CD4-positive, alpha-beta T cell (primary cell): ENCODE results near the gene KCNC4. TPM values are rescaled to one million over a fixed set of nuclear protein-coding genes. Genes with fewer than 3 reads are reported as not detected.

Experiments used
- ATAC-seq: fragments of 200-7000 bp; cut with Tn5 transposase; one replicate; pipeline ENCODE4 v1.10.0; 2022; ENCODE audit warnings: mild to moderate bottlenecking; ENCODE audit not compliant: poor library complexity
- CTCF ChIA-PET: fragments of 350-600 bp; sonication (Branson Sonifier 250); formaldehyde crosslinking; loops from one replicate; lab custom pipeline; 2021; ENCODE audit warnings: antibody characterized with exemption, inconsistent platforms; lab: Charles Lee
- POLR2A ChIA-PET: fragments of 350-600 bp; sonication (Branson Sonifier 250); formaldehyde crosslinking; loops from one replicate; lab custom pipeline; 2021; ENCODE audit warnings: antibody characterized with exemption, inconsistent platforms; lab: Charles Lee
- DNase-seq, 14 experiments: peaks; one replicate each; pipeline ENCODE4 v3.0.0-alpha.2; 2013 to 2020; ENCODE audit warnings: mixed read lengths in 2 of 14
- H3K27ac ChIP-seq, 2 donors: one replicate each; pipeline versions ENCODE4 v1.5.1 to v1.7.0; 2013; ENCODE audit warnings: low read length in 2 of 2, low read depth in 1 of 2, mild to moderate bottlenecking in 1 of 2
- H3K27me3 ChIP-seq, 2 experiments: 1 replicate in 1 of 2; 2 replicates in 1 of 2; pipeline versions ENCODE4 v1.6.1 to v1.7.0; 2013; ENCODE audit warnings: low read length in 2 of 2, control low read depth in 1 of 2, mild to moderate bottlenecking in 1 of 2, moderate library complexity in 1 of 2; ENCODE audit not compliant: insufficient read depth in 2 of 2, control insufficient read depth in 1 of 2
- H3K36me3 ChIP-seq: one replicate; pipeline ENCODE4 v1.6.1; 2013; ENCODE audit warnings: low read length, control low read depth; ENCODE audit not compliant: insufficient read depth
- H3K4me1 ChIP-seq: one replicate; pipeline ENCODE4 v1.6.1; 2013; ENCODE audit warnings: low read length, control low read depth; ENCODE audit not compliant: insufficient read depth
- H3K4me3 ChIP-seq: one replicate; pipeline ENCODE4 v1.5.1; 2013; ENCODE audit warnings: mild to moderate bottlenecking, low read length, moderate library complexity
- H3K9me3 ChIP-seq, 2 experiments: 1 replicate in 1 of 2; 2 replicates in 1 of 2; pipeline versions ENCODE4 v1.6.1 to v1.7.0; 2013; ENCODE audit warnings: low read length in 2 of 2, mild to moderate bottlenecking in 2 of 2, control low read depth in 1 of 2, moderate library complexity in 1 of 2; ENCODE audit not compliant: control insufficient read depth in 1 of 2, insufficient read depth in 1 of 2
- H3K27ac Mint-ChIP-seq: one replicate; pipeline ENCODE4 v1.8.0; 2020; ENCODE audit warnings: mixed read lengths
- H3K27me3 Mint-ChIP-seq: one replicate; pipeline ENCODE4 v1.8.0; 2021; ENCODE audit warnings: mixed read lengths
- H3K36me3 Mint-ChIP-seq: one replicate; pipeline ENCODE4 v1.8.0; 2021; ENCODE audit warnings: low read depth, mixed read lengths
- H3K4me1 Mint-ChIP-seq: one replicate; pipeline ENCODE4 v1.8.0; 2021; ENCODE audit warnings: low read depth, mixed read lengths
- H3K4me3 Mint-ChIP-seq: one replicate; pipeline ENCODE4 v1.8.0; 2020; ENCODE audit warnings: mild to moderate bottlenecking, mixed read lengths
- H3K9me3 Mint-ChIP-seq: one replicate; pipeline ENCODE4 v1.8.0; 2020; ENCODE audit warnings: mixed read lengths
- CTCF ChIP-seq: fragments of 200-600 bp; IDR thresholded peaks from one replicate; pipeline ENCODE4 v1.8.0; 2022; ENCODE audit warnings: antibody characterized with exemption, mild to moderate bottlenecking
- intact Hi-C, 2 experiments: fragments of 100-400 bp; cut with DNase I in 1 of 2; cut with micrococcal nuclease in 1 of 2; formaldehyde crosslinking; loops; one replicate each; pipeline versions ENCODE4 v1.15.1 to v1.9.0; 2023 to 2025; cut with DNase I, micrococcal nuclease
- total RNA-seq, 174 experiments: library from RNA in 2 of 174; stranded (reverse) in 2 of 174; gene quantifications; one replicate each; pipeline ENCODE4 v1.2.3 and lab custom pipeline; 2021 to 2026

The KCNC4 gene
- total RNA-seq, 2 experiments from 2014 or later = 16.5 to 17.7 TPM

GRCh38 chr1:110255392-110255787 lies 45.3 kb downstream of the KCNC4 start:
- peaks cover 4% of the 10 kb centered on the region for H3K4me1 ChIP-seq
- intact Hi-C loops = no loop called here
- H3K36me3 ChIP-seq = no peaks in the 10 kb centered on the region
- Mint-ChIP-seq H3K27ac (no peak overlapping the region), H3K36me3 (no peaks in the 10 kb centered on the region), H3K4me1 (peaks cover 9% of the 10 kb centered on the region), H3K4me3 (no peak overlapping the region), H3K9me3 (no peaks in the 10 kb centered on the region), H3K27me3 (no peaks in the 10 kb centered on the region)
- H3K4me3 ChIP-seq = no peak overlapping the region
- ChIA-PET CTCF (no interaction called here), POLR2A (interaction anchor here (1.3 kb wide), 1 partner anchor 48 kb away, joined by 4 read pairs; no protein-coding TSS in a partner anchor)
- ATAC-seq (no peak), DNase-seq (peak in 2 of 14 experiments; percentile 13 to 27)
- no peak overlapping the region for H3K27ac ChIP-seq
- H3K27me3 ChIP-seq = no peaks in the 10 kb centered on the region
- no peaks in the 10 kb centered on the region for H3K9me3 ChIP-seq
- TF ChIP-seq CTCF = no peak

GRCh38 chr1:110258734-110259133 lies 48.6 kb downstream of the KCNC4 start:
- Histone ChIP-seq H3K9me3 (no peaks in the 10 kb centered on the region), H3K4me1 (peaks cover 4% of the 10 kb centered on the region), H3K4me3 (no peak overlapping the region), H3K36me3 (no peaks in the 10 kb centered on the region), H3K27me3 (no peaks in the 10 kb centered on the region), H3K27ac (no peak overlapping the region)
- H3K27ac Mint-ChIP-seq = no peak overlapping the region
- DNase-seq = no peak
- H3K9me3 Mint-ChIP-seq = no peaks in the 10 kb centered on the region
- H3K27me3 Mint-ChIP-seq = no peaks in the 10 kb centered on the region
- ChIA-PET CTCF (no interaction called here), POLR2A (no interaction called here)
- intact Hi-C loops = no loop called here
- no peak for TF ChIP-seq CTCF
- H3K4me1 Mint-ChIP-seq = peaks cover 9% of the 10 kb centered on the region
- no peaks in the 10 kb centered on the region for H3K36me3 Mint-ChIP-seq
- no peak overlapping the region for H3K4me3 Mint-ChIP-seq
- ATAC-seq = no peak

GRCh38 chr1:110259770-110260169 lies 49.7 kb downstream of the KCNC4 start:
- no peak overlapping the region for H3K4me3 Mint-ChIP-seq
- no peak overlapping the region for H3K27ac Mint-ChIP-seq
- ChIA-PET POLR2A (no interaction called here), CTCF (no interaction called here)
- DNase-seq (no peak), ATAC-seq (no peak)
- Histone ChIP-seq H3K27ac (no peak overlapping the region), H3K9me3 (no peaks in the 10 kb centered on the region), H3K4me1 (peaks cover 4% of the 10 kb centered on the region), H3K36me3 (no peaks in the 10 kb centered on the region), H3K27me3 (no peaks in the 10 kb centered on the region), H3K4me3 (no peak overlapping the region)
- no peaks in the 10 kb centered on the region for H3K27me3 Mint-ChIP-seq
- H3K9me3 Mint-ChIP-seq = no peaks in the 10 kb centered on the region
- H3K36me3 Mint-ChIP-seq = no peaks in the 10 kb centered on the region
- intact Hi-C loops = loop anchor here in 1 of 2 experiments (10.0 kb wide), 1 partner anchor 55 kb away; no protein-coding TSS in a partner anchor
- peaks cover 9% of the 10 kb centered on the region for H3K4me1 Mint-ChIP-seq
- TF ChIP-seq CTCF = no peak

Other genes with a start within 250 kb of the KCNC4 start
- 1 to 10 TPM; 6.9 to 8.4 TPM for gene AHCYL1, start 225.5 kb upstream of the KCNC4 start, total RNA-seq
- gene STRIP1, start 175.7 kb upstream of the KCNC4 start, total RNA-seq = 10 to 100 TPM; 74.3 to 80.9 TPM
- not detected for gene ALX3, start 139.6 kb upstream of the KCNC4 start, total RNA-seq
- gene UBL4B, start 97.9 kb upstream of the KCNC4 start, total RNA-seq = not detected
- gene SLC6A17, start 59.8 kb upstream of the KCNC4 start, total RNA-seq = not detected
- 10 to 100 TPM; 49.4 to 49.7 TPM for gene RBM15, start 129.1 kb downstream of the KCNC4 start, total RNA-seq
- gene SLC16A4, start 180.7 kb downstream of the KCNC4 start, total RNA-seq = not detected
- gene LAMTOR5, start 197.4 kb downstream of the KCNC4 start, total RNA-seq = 100 to 1,000 TPM; 105 to 108 TPM
- not detected for gene PROK1, start 240.8 kb downstream of the KCNC4 start, total RNA-seq